Liver (tissue), 9 donors: ENCODE results near the gene TSPAN8. TPM values are rescaled to one million over a fixed set of nuclear protein-coding genes. Genes with fewer than 3 reads are reported as not detected.

Experiments
- DNase-seq: peaks from one replicate; pipeline ENCODE4 v3.0.0-alpha.2; 2017; ENCODE audit warnings: low spot score
- H3K27ac ChIP-seq, 2 donors: one replicate each; pipeline ENCODE4 v1.7.0; 2013; ENCODE audit warnings: inconsistent platforms in 2 of 2, low read length in 2 of 2, control low read depth in 1 of 2, low read depth in 1 of 2, mild to moderate bottlenecking in 1 of 2
- H3K27me3 ChIP-seq, 4 donors: one replicate each; pipeline versions ENCODE4 v1.6.1 to v1.7.0; 2013; ENCODE audit warnings: low read length in 3 of 4, inconsistent platforms in 1 of 4, mild to moderate bottlenecking in 1 of 4, moderate library complexity in 1 of 4; ENCODE audit not compliant: control insufficient read depth in 4 of 4, insufficient read depth in 4 of 4
- H3K36me3 ChIP-seq, 4 donors: one replicate each; pipeline versions ENCODE4 v1.6.1 to v1.7.0; 2013; ENCODE audit warnings: low read length in 3 of 4, mild to moderate bottlenecking in 3 of 4, low read depth in 1 of 4, moderate library complexity in 1 of 4; ENCODE audit not compliant: control insufficient read depth in 4 of 4, insufficient read depth in 3 of 4
- H3K4me1 ChIP-seq, 4 donors: one replicate each; pipeline versions ENCODE4 v1.6.1 to v1.7.0; 2013; ENCODE audit warnings: low read length in 3 of 4, mild to moderate bottlenecking in 3 of 4, moderate library complexity in 1 of 4; ENCODE audit not compliant: control insufficient read depth in 4 of 4, insufficient read depth in 4 of 4
- H3K4me3 ChIP-seq, 3 donors: one replicate each; pipeline versions ENCODE4 v1.6.1 to v1.7.0; 2013; ENCODE audit warnings: low read length in 3 of 3, control low read depth in 1 of 3, low read depth in 1 of 3, mild to moderate bottlenecking in 1 of 3
- H3K9ac ChIP-seq, 2 donors: one replicate each; pipeline ENCODE4 v1.7.0; 2013; ENCODE audit warnings: low read length in 2 of 2, mild to moderate bottlenecking in 2 of 2, moderate library complexity in 2 of 2, control low read depth in 1 of 2, low read depth in 1 of 2
- H3K9me3 ChIP-seq, 4 donors: one replicate each; pipeline versions ENCODE4 v1.6.1 to v1.7.0; 2013; ENCODE audit warnings: low read length in 3 of 4; ENCODE audit not compliant: control insufficient read depth in 4 of 4
- ATF3 ChIP-seq: IDR thresholded peaks from 2 replicates; pipeline ENCODE4 v1.6.1; 2016; ENCODE audit warnings: antibody characterized with exemption
- CTCF ChIP-seq: fragments of 150-350 bp; IDR thresholded peaks from 2 replicates; pipeline ENCODE4 v1.5.1; 2017; ENCODE audit warnings: improper control_type of control experiment, low read depth, low read length; ENCODE audit not compliant: missing input control
- EGR1 ChIP-seq, 2 donors: IDR thresholded peaks; 2 replicates each; pipeline ENCODE4 v1.6.1; 2016 to 2018; ENCODE audit warnings: antibody characterized with exemption in 2 of 2, low read depth in 2 of 2
- FOXA1 ChIP-seq: IDR thresholded peaks from 2 replicates; pipeline ENCODE4 v1.6.1; 2016; ENCODE audit warnings: antibody characterized with exemption
- FOXA2 ChIP-seq: IDR thresholded peaks from 2 replicates; pipeline ENCODE4 v1.6.1; 2016; ENCODE audit warnings: antibody characterized with exemption
- GABPA ChIP-seq, 2 donors: IDR thresholded peaks in 1 of 2; conservative IDR thresholded peaks in 1 of 2; 2 replicates each; pipeline ENCODE4 v1.6.1; 2016; ENCODE audit warnings: antibody characterized with exemption in 2 of 2, mild to moderate bottlenecking in 1 of 2, moderate library complexity in 1 of 2
- HNF4A ChIP-seq, 2 donors: conservative IDR thresholded peaks; 2 replicates each; pipeline ENCODE4 v1.6.1; 2016; ENCODE audit warnings: antibody characterized with exemption in 2 of 2, mild to moderate bottlenecking in 2 of 2
- HNF4G ChIP-seq: IDR thresholded peaks from 2 replicates; pipeline ENCODE4 v1.6.1; 2016; ENCODE audit warnings: antibody characterized with exemption
- JUND ChIP-seq, 2 donors: IDR thresholded peaks; 2 replicates each; pipeline ENCODE4 v1.6.1; 2016; ENCODE audit warnings: antibody characterized with exemption in 2 of 2
- MAX ChIP-seq: IDR thresholded peaks from 2 replicates; pipeline ENCODE4 v1.6.1; 2016; ENCODE audit warnings: antibody characterized with exemption
- NR2F2 ChIP-seq: IDR thresholded peaks from 2 replicates; pipeline ENCODE4 v1.6.1; 2016; ENCODE audit warnings: antibody characterized with exemption
- RAD21 ChIP-seq, 2 donors: IDR thresholded peaks; 2 replicates each; pipeline ENCODE4 v1.6.1; 2016; ENCODE audit warnings: antibody characterized with exemption in 2 of 2, mild to moderate bottlenecking in 2 of 2
- REST ChIP-seq: IDR thresholded peaks from 2 replicates; pipeline ENCODE4 v1.6.1; 2016; ENCODE audit warnings: antibody characterized with exemption, mild to moderate bottlenecking
- RXRA ChIP-seq, 2 donors: IDR thresholded peaks; 2 replicates each; pipeline ENCODE4 v1.6.1; 2017 to 2018; ENCODE audit warnings: antibody characterized with exemption in 2 of 2, mild to moderate bottlenecking in 1 of 2
- SP1 ChIP-seq: IDR thresholded peaks from 2 replicates; pipeline ENCODE4 v1.6.1; 2018; ENCODE audit warnings: antibody characterized with exemption, mild to moderate bottlenecking
- TAF1 ChIP-seq: conservative IDR thresholded peaks from 2 replicates; pipeline ENCODE4 v1.6.1; 2016; ENCODE audit warnings: antibody characterized with exemption, mild to moderate bottlenecking
- YY1 ChIP-seq: IDR thresholded peaks from 2 replicates; pipeline ENCODE4 v1.6.1; 2016; ENCODE audit warnings: antibody characterized with exemption, mild to moderate bottlenecking
- ZBTB33 ChIP-seq: IDR thresholded peaks from 2 replicates; pipeline ENCODE4 v1.6.1; 2016; ENCODE audit warnings: antibody characterized with exemption
- polyA plus RNA-seq, 2 donors: library from polyadenylated mRNA; stranded (reverse) in 1 of 2; unstranded in 1 of 2; fragments of 200-250 nt in 1 of 2; fragments of >200 nt in 1 of 2; fragmentation: Nextera tagmentation in 1 of 2; extraction: Ambion mirVana in 1 of 2; gene quantifications; one replicate each; pipeline versions ENCODE4 v1.2.1 to v1.2.3, GENCODE V29; 2013 to 2015
- total RNA-seq, 2 donors: library from RNA; depleted of rRNA; stranded (reverse); fragments of >200 nt; gene quantifications; one replicate each; pipeline ENCODE4 v1.2.3, GENCODE V29; 2014
- donor health status: healthy.
- donor health status: healthy.
- donor health status: healthy.
- donor health status: healthy.
- donor health status: healthy.

Gene TSPAN8
- total and polyA plus RNA-seq, 4 donors = 0.65 to 9.3 (median 5.2) TPM

- TF ChIP-seq CTCF = no peak
- TF ChIP-seq EGR1 (IDR thresholded peaks at IDR 0.05; ENCODE audit: low read depth in 2 of 2) = no peak
- no peak for TF ChIP-seq SP1
- TF ChIP-seq ZBTB33 = no peak
- no peak for TF ChIP-seq GABPA (IDR thresholded peaks at IDR 0.05 in 1 of 2, conservative IDR thresholded peaks at IDR 0.05 in 1 of 2)
- TF ChIP-seq RXRA (IDR thresholded peaks at IDR 0.05) = no peak
- TF ChIP-seq JUND (IDR thresholded peaks at IDR 0.05) = no peak
- no peak for TF ChIP-seq TAF1
- no peak for TF ChIP-seq HNF4A (conservative IDR thresholded peaks at IDR 0.05)
- no peak for TF ChIP-seq YY1
- TF ChIP-seq FOXA2 = no peak
- TF ChIP-seq RAD21 (IDR thresholded peaks at IDR 0.05) = no peak
- TF ChIP-seq ATF3 = no peak
- TF ChIP-seq MAX = no peak
- Histone ChIP-seq H3K4me3 (no peak overlapping the region), H3K27me3 (no peaks in the 10 kb centered on the region), H3K4me1 (peaks cover 8 to 40% (median 32%) of the 10 kb centered on the region in 4 donors), H3K36me3 (no peaks in the 10 kb centered on the region), H3K9ac (no peak overlapping the region), H3K9me3 (no peaks in the 10 kb centered on the region), H3K27ac (no peak overlapping the region)
- DNase-seq = no peak
Measured at GRCh38 chr12:71159878-71160277, 2.1 kb upstream of the TSPAN8 start.

- no peak overlapping the region for H3K4me3 ChIP-seq
- no peaks in the 10 kb centered on the region for H3K27me3 ChIP-seq
- TF ChIP-seq GABPA (IDR thresholded peaks at IDR 0.05 in 1 of 2, conservative IDR thresholded peaks at IDR 0.05 in 1 of 2) (no peak), TAF1 (no peak), YY1 (no peak), RXRA (IDR thresholded peaks at IDR 0.05) (peak in 1 of 2 donors; percentile 5), ZBTB33 (no peak), FOXA1 (no peak), NR2F2 (no peak), REST (no peak), RAD21 (IDR thresholded peaks at IDR 0.05) (no peak), HNF4G (no peak), SP1 (peak; percentile 56), JUND (IDR thresholded peaks at IDR 0.05) (no peak), HNF4A (conservative IDR thresholded peaks at IDR 0.05) (peak; percentile 51 to 55), MAX (no peak), FOXA2 (no peak), EGR1 (IDR thresholded peaks at IDR 0.05; ENCODE audit: low read depth in 2 of 2) (no peak), ATF3 (no peak), CTCF (no peak)
- no peak overlapping the region for H3K9ac ChIP-seq
- no peaks in the 10 kb centered on the region for H3K36me3 ChIP-seq
- DNase-seq = no peak
- peaks cover 8 to 40% (median 27%) of the 10 kb centered on the region in 4 donors for H3K4me1 ChIP-seq
- no peaks in the 10 kb centered on the region for H3K9me3 ChIP-seq
- H3K27ac ChIP-seq = no peak overlapping the region
Measured at GRCh38 chr12:71159264-71159663, 1.5 kb upstream of the TSPAN8 start.
